HG02943 (cell line): ENCODE data around the gene SYT1.

Source experiments
- ATAC-seq: cut with Tn5 transposase; IDR thresholded peaks from one replicate; pipeline ENCODE4 v1.9.1; 2021; ENCODE audit warnings: mild to moderate bottlenecking, low read depth, moderate library complexity; ENCODE audit not compliant: unreplicated experiment

The SYT1 gene

DNA sequence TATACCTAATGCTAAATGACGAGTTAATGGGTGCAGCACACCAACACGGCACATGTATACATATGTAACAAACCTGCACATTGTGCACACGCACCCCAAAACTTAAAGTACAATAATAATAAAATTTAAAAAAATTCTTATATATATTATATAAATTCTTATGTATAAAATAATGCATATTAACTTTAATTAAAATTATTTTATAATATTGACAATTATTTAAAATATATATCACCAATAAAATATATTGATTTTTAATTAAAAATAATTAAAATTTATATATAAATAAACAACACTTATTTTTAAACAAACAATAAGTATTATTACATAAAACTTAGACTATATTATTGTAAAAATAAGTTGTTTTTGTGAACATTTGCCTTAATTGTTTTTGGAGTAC is 188.8 kb downstream of the SYT1 start:
- ATAC-seq: no peak

DNA sequence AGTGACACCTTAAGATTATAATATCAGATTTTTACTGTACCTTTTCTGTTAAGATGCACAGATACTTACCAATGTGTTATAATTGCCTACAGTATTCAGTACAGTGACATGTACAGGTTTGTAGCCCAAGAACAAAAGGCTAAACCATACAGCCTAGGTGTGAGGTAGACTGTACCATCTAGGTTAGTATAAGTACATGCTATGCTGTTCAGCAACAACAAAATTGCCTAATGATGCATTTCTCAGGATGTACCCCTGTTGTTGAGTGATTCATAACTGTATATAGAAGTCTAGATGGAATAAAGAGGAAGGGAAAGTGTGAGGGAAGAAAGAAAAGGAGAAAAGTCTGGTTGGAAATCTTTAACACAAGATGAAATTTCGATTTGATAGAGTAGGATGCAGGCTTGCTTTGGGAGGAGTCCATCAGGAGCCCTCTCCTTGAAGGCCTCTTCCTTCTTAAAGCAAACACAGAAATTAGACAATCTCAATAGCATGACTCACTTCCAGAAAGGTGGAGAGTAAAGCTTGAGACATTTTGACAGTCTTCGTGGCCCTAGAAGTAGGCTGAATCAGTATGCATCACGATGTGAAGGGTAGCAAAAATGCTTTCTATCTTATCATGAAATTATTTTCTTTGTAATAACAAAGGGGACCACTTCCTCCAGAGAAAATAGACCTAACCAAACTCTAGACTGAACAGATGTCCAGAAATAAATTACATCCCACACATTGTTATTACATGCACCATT is 191.5 kb downstream of the SYT1 start:
- ATAC-seq: no peak

DNA sequence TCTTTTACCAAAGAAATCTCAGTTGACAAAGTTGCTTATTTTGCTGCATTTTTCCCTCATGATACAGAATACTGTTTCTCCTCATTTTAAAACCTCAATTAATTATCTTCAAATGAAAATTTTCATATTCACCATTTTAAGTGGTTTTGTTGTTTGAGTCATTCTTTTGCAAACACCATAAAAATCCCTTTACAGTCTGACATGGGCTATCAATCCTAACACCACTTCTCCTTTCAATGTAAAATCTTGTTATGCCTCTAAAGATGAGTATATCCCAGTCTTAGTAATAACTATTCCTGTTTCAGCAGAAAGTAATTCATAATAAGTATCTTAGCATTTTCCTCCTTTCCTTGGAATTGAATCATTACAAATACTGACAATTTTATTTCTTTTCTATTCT is 192.2 kb downstream of the SYT1 start:
- ATAC-seq: no peak

DNA sequence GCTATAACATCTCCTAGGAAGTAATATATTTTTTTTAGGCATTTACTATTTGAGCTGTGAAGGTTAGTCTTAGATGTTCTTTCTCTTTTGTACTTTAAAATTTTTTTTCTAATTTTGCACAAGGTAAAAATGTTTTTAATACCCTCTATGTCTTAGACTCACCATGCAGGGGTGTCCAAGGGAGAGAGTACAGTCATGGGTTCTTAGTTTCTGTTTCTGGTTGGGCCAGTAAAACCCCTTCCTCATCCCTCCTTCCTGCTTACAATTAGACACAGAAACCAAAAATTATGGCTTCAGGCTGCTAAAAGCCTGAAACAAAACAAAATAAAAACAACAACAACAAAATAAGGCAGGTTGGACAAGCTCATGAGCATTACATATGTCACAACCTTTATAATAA is 193.0 kb downstream of the SYT1 start:
- no peak for ATAC-seq

DNA sequence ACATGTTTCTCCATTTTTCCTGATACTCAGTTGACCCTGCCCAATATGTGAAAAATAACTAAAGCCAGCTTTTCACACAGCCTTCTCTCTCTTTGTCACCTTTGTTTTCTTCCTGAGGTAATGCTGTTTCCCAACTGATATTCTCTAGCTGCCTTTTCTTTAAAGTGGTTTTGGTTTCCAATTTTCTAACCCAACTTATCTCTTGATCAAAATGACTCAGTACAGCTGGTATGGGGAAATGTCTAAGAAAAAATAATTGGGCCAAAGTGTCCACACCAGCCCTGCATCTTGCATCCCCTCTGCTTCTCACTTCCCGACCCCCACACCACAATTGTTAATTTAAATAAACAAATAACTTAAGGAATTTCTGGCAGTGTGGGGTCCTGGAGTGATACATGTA is 193.8 kb downstream of the SYT1 start:
- no peak for ATAC-seq

DNA sequence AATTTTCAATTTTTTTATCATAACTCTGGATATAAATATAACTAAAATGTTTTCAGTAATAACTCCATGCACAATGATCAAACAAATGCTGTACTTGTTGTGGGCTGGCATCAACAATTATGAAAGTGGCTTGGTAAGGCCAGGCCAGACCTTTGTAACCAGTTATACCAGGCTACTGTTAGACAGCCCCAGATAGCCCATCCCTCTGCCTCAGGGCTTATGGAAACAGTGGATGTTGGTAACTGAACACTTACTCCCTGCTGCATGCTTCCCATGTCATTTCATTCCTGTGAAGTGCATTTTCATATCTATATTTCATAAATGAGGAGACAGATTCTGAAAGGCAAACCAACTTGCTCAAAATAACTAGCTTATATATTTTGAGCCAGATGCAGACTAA is 195.0 kb downstream of the SYT1 start:
- ATAC-seq: no peak

DNA sequence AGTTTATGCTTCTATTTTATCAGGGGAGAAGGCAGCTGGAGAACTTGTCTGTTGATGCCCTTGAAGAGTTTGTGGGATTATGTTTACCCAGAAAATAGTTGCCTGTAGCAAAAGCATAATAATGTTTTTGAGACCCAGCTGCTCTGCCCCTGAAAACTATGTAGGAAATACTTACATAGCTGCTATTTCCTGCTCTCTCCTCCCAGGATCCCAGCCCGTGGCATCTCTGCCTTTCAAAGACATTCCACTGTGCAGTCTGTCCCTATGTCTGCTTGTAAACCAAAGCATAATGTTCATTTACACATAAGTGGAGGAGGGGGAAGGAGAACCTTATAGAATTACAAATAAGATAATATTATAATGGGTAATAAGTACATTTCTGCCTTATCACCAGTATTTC is 198.7 kb downstream of the SYT1 start:
- no peak for ATAC-seq

DNA sequence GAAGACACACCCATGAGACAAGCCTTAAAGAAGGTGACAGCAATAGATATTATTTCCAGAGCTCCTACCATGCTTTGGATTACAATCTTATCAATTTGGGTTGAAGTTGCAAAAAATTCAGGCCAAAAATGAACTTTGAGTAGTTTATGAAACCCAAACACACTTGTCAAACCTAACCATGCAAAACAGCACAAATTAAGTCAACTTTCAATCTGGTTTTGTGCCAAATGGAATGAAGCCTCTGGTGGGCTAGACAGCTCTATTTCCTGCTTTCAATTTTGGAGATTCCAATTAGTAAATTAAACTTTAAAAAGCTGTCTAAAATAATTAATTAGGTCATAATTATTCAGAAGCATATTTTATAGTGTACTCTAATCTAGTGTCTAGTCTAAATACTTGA is 203.4 kb downstream of the SYT1 start:
- no peak for ATAC-seq

DNA sequence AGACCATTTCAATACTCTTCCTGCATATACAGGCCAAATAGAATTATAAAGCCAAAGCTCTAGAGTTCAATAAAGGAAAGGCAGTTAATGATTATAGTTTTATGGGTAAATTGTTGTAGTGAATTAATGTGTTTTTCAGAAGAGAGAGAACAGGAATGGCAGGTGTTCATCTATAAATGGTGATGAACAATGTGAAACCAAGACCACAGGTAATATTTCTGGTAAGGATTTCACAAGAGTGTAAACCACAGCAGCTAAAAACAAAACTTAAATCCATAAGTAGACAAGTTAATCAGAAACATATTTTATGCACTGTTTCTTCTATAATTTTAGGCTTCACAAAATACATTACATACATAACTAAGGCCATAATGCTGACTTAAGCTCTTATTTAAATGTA is 204.4 kb downstream of the SYT1 start:
- ATAC-seq: peak; percentile 96

DNA sequence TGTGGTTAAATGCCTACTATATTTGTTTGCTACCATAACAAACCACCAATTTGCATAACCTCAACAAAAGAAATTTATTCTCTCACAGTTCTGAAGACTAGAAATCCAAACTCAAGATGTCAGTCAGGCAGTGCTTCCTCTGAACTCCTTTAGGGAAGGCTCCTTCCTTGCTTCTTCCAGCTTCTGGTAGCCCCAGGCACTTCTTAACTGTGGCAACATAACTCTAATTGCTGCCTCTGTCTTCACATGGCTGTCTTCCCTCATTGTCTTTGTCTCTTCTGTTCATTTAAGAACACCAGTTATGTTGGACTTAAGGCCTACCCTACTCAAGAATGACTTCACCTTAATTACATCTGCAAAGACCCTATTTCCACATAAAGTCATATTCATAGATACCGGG is 206.9 kb downstream of the SYT1 start:
- ATAC-seq: no peak

DNA sequence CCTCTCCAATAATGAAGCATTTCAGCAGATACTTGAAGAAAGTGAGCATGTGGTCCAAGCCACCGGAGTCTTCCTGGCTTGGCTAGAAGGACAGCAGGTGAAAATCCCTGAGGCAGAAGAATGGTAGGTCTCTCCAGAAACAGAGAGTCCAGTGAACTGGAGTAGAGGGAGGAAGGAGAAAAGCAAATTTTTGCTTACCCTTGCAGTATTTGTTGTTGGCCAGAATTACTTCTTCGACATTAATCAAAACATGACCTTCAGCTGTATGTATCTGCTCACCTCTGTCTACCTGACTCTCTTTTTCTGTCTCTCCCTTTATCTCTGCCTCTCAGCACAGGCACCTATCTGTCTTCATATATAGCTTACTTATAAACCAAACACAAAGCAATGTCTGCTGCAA is 208.9 kb downstream of the SYT1 start:
- ATAC-seq: no peak

DNA sequence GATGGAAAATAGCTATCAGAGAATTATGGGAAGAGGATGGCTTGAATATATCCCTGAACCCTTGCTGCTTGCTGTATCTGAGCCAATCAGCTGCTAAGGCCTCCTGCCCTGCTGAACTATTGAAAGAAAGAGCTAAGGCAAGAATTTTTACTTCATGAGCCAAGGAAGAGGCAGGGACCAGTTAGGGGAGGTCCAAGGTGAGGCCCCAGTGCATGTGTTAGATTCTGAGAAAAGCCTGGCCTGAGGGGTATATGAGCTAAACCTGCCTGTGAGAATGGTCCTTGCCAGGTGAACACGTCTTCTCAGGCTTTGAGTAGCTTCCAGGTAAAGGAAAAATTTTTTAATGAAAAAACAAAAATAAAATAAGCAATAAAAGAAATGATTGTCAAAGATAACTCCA is 218.0 kb downstream of the SYT1 start:
- ATAC-seq: no peak

DNA sequence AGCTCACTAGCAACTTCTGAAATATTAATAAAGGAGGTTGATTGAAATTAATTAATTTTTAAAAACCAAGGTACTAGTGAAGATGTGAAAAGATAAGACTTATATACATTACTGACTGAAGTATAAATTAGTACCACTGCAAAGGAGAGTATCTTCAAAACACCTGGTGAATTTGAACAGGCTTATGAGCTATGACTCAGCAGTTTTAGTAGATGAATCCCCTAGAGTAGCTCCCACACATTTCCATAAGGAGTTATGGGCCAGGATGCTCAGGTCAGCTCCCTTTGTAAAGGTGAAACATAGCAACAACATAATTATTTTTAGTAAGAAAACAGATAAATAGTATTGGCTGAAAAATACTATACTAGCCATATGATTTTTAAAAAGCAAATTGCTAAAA is 218.6 kb downstream of the SYT1 start:
- no peak for ATAC-seq

DNA sequence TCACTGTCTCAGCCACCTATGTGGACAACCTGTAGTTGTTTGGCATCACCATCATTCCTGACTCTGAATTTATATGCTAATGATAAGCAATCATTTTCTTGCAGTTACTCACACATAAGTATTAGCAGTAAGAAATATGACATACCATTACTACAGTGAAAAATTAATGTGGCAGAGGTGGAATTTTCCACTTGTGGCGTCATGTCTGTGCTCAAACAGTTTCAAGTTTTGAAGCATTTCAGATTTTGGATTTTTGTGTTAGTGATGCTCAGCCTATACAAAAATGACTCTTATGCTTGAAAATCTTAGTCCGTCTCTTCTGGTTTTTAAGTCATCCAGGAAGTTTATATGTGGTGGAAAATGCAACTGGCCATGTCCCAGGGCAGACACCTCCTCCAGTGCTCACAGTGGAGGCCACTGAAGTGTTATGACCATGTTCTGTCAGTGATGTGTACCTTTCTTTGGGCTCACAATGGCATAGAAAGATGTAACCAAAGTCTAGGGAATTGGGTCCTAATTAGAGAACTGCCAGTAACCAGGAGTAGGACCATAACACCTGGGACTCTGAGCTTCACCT is 220.6 kb downstream of the SYT1 start:
- ATAC-seq: no peak

DNA sequence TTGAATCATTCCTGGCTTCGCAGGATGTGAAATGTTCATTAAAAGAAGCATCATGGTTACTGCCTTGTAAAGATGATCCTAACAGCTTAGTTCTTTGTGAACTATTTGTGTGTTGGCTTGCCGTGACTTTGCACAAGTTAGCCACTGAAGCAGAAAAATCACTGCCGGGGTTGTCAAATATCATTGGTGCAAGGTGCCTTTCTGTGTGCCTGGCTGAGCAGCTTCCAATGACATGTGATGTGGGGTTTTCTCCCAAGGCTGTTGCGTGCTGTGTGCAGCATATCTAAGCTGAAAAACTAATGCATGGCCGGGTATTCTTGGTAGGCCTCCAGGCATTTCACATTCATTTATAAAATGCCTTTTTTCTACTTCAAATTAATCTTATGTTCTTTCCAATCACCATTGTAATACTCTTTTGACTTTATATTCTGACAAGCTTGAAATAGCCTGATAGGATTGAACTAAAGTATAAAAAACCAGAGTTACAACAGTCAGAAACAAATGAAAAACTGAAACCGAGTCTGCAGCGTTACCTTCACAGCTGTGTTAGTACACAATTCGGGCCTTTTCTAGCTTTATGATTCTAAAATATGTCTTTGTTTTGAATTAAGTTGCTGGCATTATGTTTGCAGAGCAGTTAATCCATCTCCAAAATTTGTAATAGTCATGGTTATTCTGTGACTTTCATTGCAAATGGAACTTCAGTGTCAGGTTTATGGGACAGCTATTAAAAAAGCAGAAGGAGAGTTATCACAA is 222.1 kb downstream of the SYT1 start:
- no peak for ATAC-seq

DNA sequence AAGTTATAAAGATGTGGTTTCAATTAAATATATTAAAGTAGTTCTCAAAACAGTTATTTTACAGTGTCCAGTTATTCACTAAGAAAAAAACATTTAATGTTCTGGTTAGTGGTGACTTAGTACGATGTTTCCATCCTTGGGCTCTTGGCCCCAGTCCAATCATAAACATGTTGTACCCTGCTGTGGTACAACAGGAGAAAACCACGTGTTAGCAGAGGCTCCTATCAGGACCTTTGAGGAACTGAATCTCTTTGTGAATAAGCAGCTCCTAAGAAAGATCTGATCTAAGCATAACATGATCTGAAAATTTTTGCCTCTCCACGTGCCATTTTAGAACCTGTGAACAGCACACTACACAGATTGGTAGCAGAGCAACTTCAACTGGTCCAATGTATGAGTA is 234.0 kb downstream of the SYT1 start:
- ATAC-seq: no peak

DNA sequence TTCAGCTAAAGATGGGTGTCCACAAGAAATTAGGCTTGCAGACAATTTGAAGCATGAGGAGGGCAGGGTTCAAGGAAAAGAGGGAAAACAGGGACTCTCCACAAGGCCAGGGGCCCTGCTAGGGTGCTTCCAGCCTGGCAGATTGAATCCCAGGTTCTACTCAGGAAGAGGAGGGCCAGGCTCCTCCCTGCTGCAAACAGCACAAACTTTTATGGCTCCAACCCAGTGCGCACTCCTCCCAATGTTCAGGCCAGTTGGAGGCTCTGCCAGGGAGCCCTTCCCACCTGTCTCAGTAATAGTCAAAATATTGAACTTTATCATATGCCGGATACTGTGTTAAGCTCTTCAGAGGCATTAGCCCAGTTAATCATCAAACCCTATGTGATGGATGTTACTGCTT is 244.4 kb downstream of the SYT1 start:
- no peak for ATAC-seq

DNA sequence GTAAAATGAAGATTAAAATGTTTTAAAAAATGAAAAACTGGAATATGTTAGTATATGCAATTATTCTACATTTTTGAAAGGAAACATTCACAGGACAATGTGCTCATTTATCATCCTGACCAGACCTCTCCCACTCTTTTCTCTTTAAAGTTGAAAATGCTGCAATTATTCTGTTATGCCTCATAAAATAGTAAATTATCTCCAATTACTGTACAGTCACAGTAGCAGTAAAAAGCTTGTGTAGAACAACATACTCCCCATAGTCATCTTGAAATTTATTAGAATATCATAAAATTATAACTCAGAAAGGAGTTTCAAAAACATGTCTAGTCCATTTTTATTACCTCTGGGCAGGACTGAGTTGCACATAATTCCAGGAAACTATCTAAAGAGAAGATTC is 250.3 kb downstream of the SYT1 start:
- no peak for ATAC-seq

DNA sequence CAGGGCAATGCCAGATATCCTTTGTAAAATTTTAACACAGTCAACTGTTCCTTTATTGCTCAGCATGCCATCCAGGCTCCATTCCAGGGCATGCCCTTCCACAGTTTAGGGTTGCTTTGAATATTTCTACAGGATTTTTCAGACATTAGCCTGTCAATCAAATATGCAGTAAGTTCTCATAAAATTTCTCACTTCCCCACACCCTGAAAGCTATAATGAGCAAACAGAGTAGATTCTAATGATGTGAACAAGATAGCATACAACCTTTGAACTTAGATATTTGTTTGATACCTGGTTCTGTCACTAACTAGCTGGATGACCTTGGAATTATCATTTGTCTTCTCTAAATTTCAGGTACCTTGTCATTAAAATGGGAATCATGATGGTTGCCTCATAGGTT is 251.2 kb downstream of the SYT1 start:
- ATAC-seq: peak; percentile 67

DNA sequence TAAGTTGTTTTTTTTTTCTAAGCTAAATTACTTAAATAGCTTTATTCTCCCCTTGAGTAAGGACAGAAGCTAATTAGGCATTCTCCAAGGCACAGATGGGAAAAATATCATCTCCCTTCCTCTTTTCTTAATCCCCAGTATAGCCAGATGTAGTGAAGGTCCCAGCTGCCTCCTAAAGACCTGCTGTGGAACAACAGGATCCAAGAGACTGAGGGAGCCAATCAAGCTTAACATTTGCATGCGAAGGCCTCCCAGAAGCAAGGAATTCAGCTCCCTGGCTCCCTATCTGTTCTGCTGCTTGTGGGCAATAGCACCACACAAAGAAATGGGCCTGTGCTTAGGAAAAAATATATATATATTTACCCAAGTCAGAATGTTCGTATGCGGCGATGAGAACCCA is 255.2 kb downstream of the SYT1 start:
- ATAC-seq: no peak

DNA sequence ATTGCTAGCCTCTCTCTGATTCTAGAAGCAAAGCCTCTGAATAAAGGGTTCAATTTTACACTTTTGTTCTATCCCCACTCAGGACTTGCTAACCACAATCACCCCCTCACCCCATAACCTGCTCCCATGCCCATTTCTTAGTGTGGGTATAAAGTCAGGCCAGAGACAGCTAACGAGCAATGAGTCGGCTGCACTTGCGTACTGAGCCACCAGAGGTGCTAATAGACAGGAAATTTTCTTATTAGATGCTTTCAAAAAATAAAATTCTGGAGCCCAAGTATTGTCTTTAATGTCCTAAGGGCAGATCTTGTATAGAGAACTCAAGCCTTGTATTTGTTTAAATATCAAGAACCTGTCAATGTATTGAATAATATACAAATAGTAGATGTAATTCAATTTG is 256.9 kb downstream of the SYT1 start:
- ATAC-seq: no peak

DNA sequence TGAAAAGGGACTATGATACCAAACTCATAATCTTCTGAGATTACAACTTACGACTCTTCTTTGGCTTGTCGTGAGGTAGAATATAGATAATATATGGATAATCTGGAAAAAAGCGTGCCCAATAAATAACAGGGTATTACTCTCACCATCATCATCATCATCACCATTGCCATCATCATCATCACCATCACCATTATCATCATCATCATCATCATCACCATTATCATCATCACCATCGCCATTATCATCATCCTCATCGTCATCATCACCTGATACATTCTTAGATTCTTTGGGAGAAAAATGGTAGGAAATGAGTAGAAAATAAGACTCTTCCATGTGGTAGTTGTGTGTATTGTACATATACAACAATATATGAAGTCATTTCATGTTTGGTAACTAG is 259.8 kb downstream of the SYT1 start:
- ATAC-seq: no peak
